H1 (cell line): ENCODE data around the gene TBX21. TPM values are rescaled to one million over a fixed set of nuclear protein-coding genes. Genes with fewer than 3 reads are reported as not detected.

Experiments used
- CTCF ChIA-PET: fragments of 300-600 bp; sonication (Branson Sonifier 250); formaldehyde crosslinking; loops from one replicate; lab custom pipeline; 2021; ENCODE audit not compliant: partially characterized antibody; lab: Charles Lee
- POLR2A ChIA-PET: fragments of 300-600 bp; sonication (Branson Sonifier 250); formaldehyde crosslinking; loops from one replicate; lab custom pipeline; 2021; ENCODE audit warnings: inconsistent platforms; ENCODE audit not compliant: partially characterized antibody; lab: Charles Lee
- DNase-seq, 2 experiments: peaks; one replicate each; pipeline versions ENCODE4 v3.0.0 to v3.0.0-alpha.2; 2010 to 2022; ENCODE audit warnings: low spot score in 2 of 2, low read depth in 1 of 2, mixed read lengths in 1 of 2
- FAIRE-seq: peaks from 2 replicates; lab custom pipeline; 2011; peaks lifted over from hg19 to GRCh38; lab: Jason Lieb, UNC
- H2AFZ ChIP-seq: 2 replicates; pipeline ENCODE4 v1.8.1; 2012; ENCODE audit warnings: low read length, inconsistent platforms
- H2AK5ac ChIP-seq: 2 replicates; pipeline ENCODE4 v1.6.1; 2013; ENCODE audit warnings: low read depth, low read length
- H2BK120ac ChIP-seq: replicated peaks from 2 replicates; pipeline ENCODE3; 2013; ENCODE audit warnings: low read depth, low read length, inconsistent platforms
- H2BK12ac ChIP-seq: 2 replicates; pipeline ENCODE4 v1.6.1; 2013; ENCODE audit warnings: low read depth, low read length
- H2BK15ac ChIP-seq: 2 replicates; pipeline ENCODE4 v1.6.1; 2013; ENCODE audit warnings: low read length
- H2BK20ac ChIP-seq: 2 replicates; pipeline ENCODE4 v1.6.1; 2013; ENCODE audit warnings: low read length
- H2BK5ac ChIP-seq: 2 replicates; pipeline ENCODE4 v1.6.1; 2013; ENCODE audit warnings: low read depth, low read length
- H3K14ac ChIP-seq: 2 replicates; pipeline ENCODE4 v1.6.1; 2013; ENCODE audit warnings: inconsistent platforms; ENCODE audit not compliant: insufficient read length
- H3K18ac ChIP-seq: 2 replicates; pipeline ENCODE4 v1.6.1; 2013; ENCODE audit warnings: low read length; ENCODE audit errors: extremely low read depth
- H3K23ac ChIP-seq: 2 replicates; pipeline ENCODE4 v1.6.1; 2013; ENCODE audit warnings: inconsistent platforms; ENCODE audit not compliant: insufficient read length
- H3K23me2 ChIP-seq: 2 replicates; pipeline ENCODE4 v1.6.1; 2013; ENCODE audit warnings: low read depth, low read length
- H3K27ac ChIP-seq: 2 replicates; pipeline ENCODE4 v1.6.1; 2011; ENCODE audit warnings: low read depth, low read length, inconsistent platforms
- H3K27me3 ChIP-seq, 4 experiments: replicated peaks in 1 of 4; 1 replicate in 1 of 4; 2 replicates in 3 of 4; pipeline versions ENCODE4 v1.6.1 to v1.8.1; 2011 to 2013; ENCODE audit warnings: low read length in 3 of 4, mild to moderate bottlenecking in 3 of 4, inconsistent platforms in 2 of 4, mixed read lengths in 2 of 4, moderate library complexity in 1 of 4; ENCODE audit not compliant: control insufficient read depth in 3 of 4, insufficient read depth in 3 of 4; ENCODE audit errors: extremely low read depth in 1 of 4
- H3K36me3 ChIP-seq, 4 experiments: 2 replicates each; pipeline versions ENCODE4 v1.6.1 to v1.8.1; 2011 to 2013; ENCODE audit warnings: mild to moderate bottlenecking in 4 of 4, low read length in 3 of 4, moderate library complexity in 2 of 4, control low read depth in 1 of 4, inconsistent platforms in 1 of 4; ENCODE audit not compliant: insufficient read depth in 4 of 4, control insufficient read depth in 2 of 4
- H3K4ac ChIP-seq: replicated peaks from 2 replicates; pipeline ENCODE3; 2013; ENCODE audit warnings: low read length, low read depth, mixed read lengths, inconsistent platforms; ENCODE audit not compliant: insufficient read length
- H3K4me1 ChIP-seq, 4 experiments: replicated peaks in 1 of 4; 1 replicate in 1 of 4; 2 replicates in 3 of 4; pipeline versions ENCODE4 v1.6.1 to v1.8.1; 2011 to 2013; ENCODE audit warnings: low read length in 3 of 4, inconsistent platforms in 2 of 4, mixed read lengths in 1 of 4; ENCODE audit not compliant: insufficient read depth in 4 of 4, control insufficient read depth in 3 of 4
- H3K4me2 ChIP-seq, 2 experiments: 2 replicates each; pipeline versions ENCODE4 v1.6.1 to v1.8.1; 2011 to 2013; ENCODE audit warnings: low read depth in 2 of 2, low read length in 2 of 2, control low read depth in 1 of 2, inconsistent platforms in 1 of 2, mild to moderate bottlenecking in 1 of 2; ENCODE audit not compliant: insufficient read depth in 1 of 2
- H3K4me3 ChIP-seq, 4 experiments: fragments of 200-600, 300-600 bp in 1 of 4; sonication (generic), shearing (Covaris generic), sonication (Bioruptor Twin) in 1 of 4; 2 replicates each; pipeline versions ENCODE4 v1.5.1 to v1.8.1; 2011 to 2016; ENCODE audit warnings: low read length in 4 of 4, low read depth in 3 of 4, control low read depth in 2 of 4, inconsistent platforms in 2 of 4, mild to moderate bottlenecking in 2 of 4, mixed read lengths in 1 of 4, moderate library complexity in 1 of 4; ENCODE audit not compliant: insufficient read depth in 2 of 4; ENCODE audit errors: extremely low read depth in 1 of 4
- H3K56ac ChIP-seq: replicated peaks from 2 replicates; pipeline ENCODE3; 2013; ENCODE audit warnings: low read depth, mild to moderate bottlenecking, mixed read lengths, low read length, inconsistent platforms; ENCODE audit not compliant: insufficient read length
- H3K79me1 ChIP-seq: 2 replicates; pipeline ENCODE4 v1.6.1; 2013; ENCODE audit warnings: low read depth, low read length, control low read depth
- H3K79me2 ChIP-seq, 2 experiments: 2 replicates each; pipeline versions ENCODE4 v1.6.1 to v1.8.1; 2012 to 2013; ENCODE audit warnings: low read length in 2 of 2, mild to moderate bottlenecking in 2 of 2, inconsistent platforms in 1 of 2; ENCODE audit not compliant: insufficient read depth in 2 of 2, control insufficient read depth in 1 of 2
- H3K9ac ChIP-seq, 4 experiments: replicated peaks in 1 of 4; 1 replicate in 1 of 4; 2 replicates in 3 of 4; pipeline versions ENCODE4 v1.6.1 to v1.8.1; 2011 to 2013; ENCODE audit warnings: low read depth in 3 of 4, low read length in 3 of 4, control low read depth in 2 of 4, mild to moderate bottlenecking in 2 of 4, moderate library complexity in 2 of 4, inconsistent platforms in 1 of 4; ENCODE audit errors: extremely low read depth in 1 of 4
- H3K9me3 ChIP-seq, 2 experiments: 2 replicates each; pipeline versions ENCODE4 v1.6.1 to v1.8.1; 2012 to 2013; ENCODE audit warnings: mild to moderate bottlenecking in 2 of 2, moderate library complexity in 2 of 2, control low read depth in 1 of 2, inconsistent platforms in 1 of 2, low read depth in 1 of 2, low read length in 1 of 2, mixed read lengths in 1 of 2; ENCODE audit not compliant: insufficient read depth in 2 of 2
- H4K20me1 ChIP-seq, 2 experiments: replicated peaks in 1 of 2; 2 replicates each; pipeline versions ENCODE3 to v1.8.1; 2011 to 2013; ENCODE audit warnings: inconsistent platforms in 2 of 2, low read length in 2 of 2, mild to moderate bottlenecking in 1 of 2; ENCODE audit not compliant: insufficient read depth in 2 of 2, control insufficient read depth in 1 of 2
- H4K5ac ChIP-seq: 2 replicates; pipeline ENCODE4 v1.6.1; 2013; ENCODE audit warnings: low read length, low read depth, mixed read lengths, inconsistent platforms; ENCODE audit not compliant: insufficient read length
- H4K8ac ChIP-seq: 2 replicates; pipeline ENCODE4 v1.8.0; 2013; ENCODE audit warnings: mild to moderate bottlenecking, moderate library complexity, low read length, inconsistent platforms; ENCODE audit not compliant: insufficient read depth; ENCODE audit errors: extremely low read depth
- H4K91ac ChIP-seq: replicated peaks from 2 replicates; pipeline ENCODE3; 2013; ENCODE audit warnings: low read length, mixed read lengths, inconsistent platforms; ENCODE audit not compliant: insufficient read length
- MAX ChIP-seq: IDR thresholded peaks from 2 replicates; pipeline ENCODE4 v1.6.1; 2012; ENCODE audit warnings: inconsistent platforms
- TEAD4 ChIP-seq: IDR thresholded peaks from 2 replicates; pipeline ENCODE4 v1.6.1; 2012; ENCODE audit warnings: low read depth, low read length, inconsistent platforms, mixed read lengths
- WGBS, 2 experiments: shearing (Covaris generic) in 1 of 2; methylation state at CpG; one replicate each; pipeline versions ENCODE4 v1.1.6 to v1.1.7; 2013 to 2015; ENCODE audit warnings: low lambda C conversion rate in 2 of 2, mixed read lengths in 2 of 2, inconsistent platforms in 1 of 2, low coverage in 1 of 2, missing lambda C conversion rate in 1 of 2; ENCODE audit not compliant: insufficient replicate concordance in 2 of 2, insufficient coverage in 1 of 2, insufficient read length in 1 of 2; ENCODE audit errors: extremely low coverage in 1 of 2, missing lambda C conversion rate in 1 of 2; 5-methylcytosine and 5-hydroxymethylcytosine counted together
- polyA plus RNA-seq, 7 experiments: library from polyadenylated mRNA; depleted of rRNA in 3 of 7; stranded (reverse) in 5 of 7; unstranded in 2 of 7; fragments of >200 nt in 5 of 7; fragments of 200-250 nt in 2 of 7; gene quantifications; 1 replicate in 5 of 7; 2 replicates in 1 of 7; 4 replicates in 1 of 7; pipeline versions ENCODE4 v1.2.1 to v1.2.3, GENCODE V29; 2011 to 2013; ENCODE audit warnings: missing spikeins in 2 of 7, mixed read lengths in 2 of 7
- total RNA-seq: library from RNA; stranded (reverse); fragmentation: NEBNext Ultra II Directional; extraction: Animal tissue kit (Norgen Biotek cat#: 25700); gene quantifications from 2 replicates; pipeline ENCODE4 v1.2.1, GENCODE V29; 2021

The TBX21 gene
- total and polyA plus RNA-seq, 2 of the 8 experiments (the other 6 are each of a cell fraction or from before 2014, with no cell fraction given): not detected

GRCh38 chr17:47699536-47699840 is 33.5 kb upstream of the TBX21 start:
- H3K79me1 ChIP-seq: no peaks in the 10 kb centered on the region; the same call in 1 of the 2 replicates
- no peaks in the 10 kb centered on the region for H3K9me3 ChIP-seq
- DNase-seq (no peak), FAIRE-seq (no peak)
- no peak overlapping the region for H4K5ac ChIP-seq
- H2BK20ac ChIP-seq: no peak overlapping the region
- 93% methylated on average over 4 of the region's 4 CpGs; no CpG with 5 or more reads in 1 of the 2 experiments for WGBS, 2 experiments
- H2BK5ac ChIP-seq: no peak overlapping the region
- no peaks in the 10 kb centered on the region; a peak in 1 of 7 replicates for H3K27me3 ChIP-seq
- no peak overlapping the region; the same call in 1 of the 2 replicates for H4K8ac ChIP-seq
- peaks cover 0 to 9% (median 7%) of the 10 kb centered on the region in 4 experiments; a peak in 6 of 7 replicates for H3K4me1 ChIP-seq
- no peak overlapping the region for H3K56ac ChIP-seq
- H2BK15ac ChIP-seq: no peak overlapping the region
- ChIA-PET POLR2A (interaction anchor here (0.7 to 41.8 kb wide), 4 partner anchors 9 to 196 kb away, joined by 3 to 1575 read pairs (median 4); partner anchors contain the start of gene KPNB1), CTCF (interaction anchor here (0.6 to 19.8 kb wide), 17 partner anchors 9 to 1475 kb away, joined by 3 to 441 read pairs (median 5); partner anchors contain the start of genes KPNB1 and TBX21)
- TF ChIP-seq TEAD4 (no peak), MAX (no peak)
- H3K4me3 ChIP-seq: no peak overlapping the region
- peaks cover 10% of the 10 kb centered on the region for H3K23me2 ChIP-seq
- H2BK120ac ChIP-seq: no peak overlapping the region
- H4K20me1 ChIP-seq: peaks cover 0 to 3% of the 10 kb centered on the region in 2 experiments
- H3K14ac ChIP-seq: no peak overlapping the region
- H3K27ac ChIP-seq: no peak overlapping the region
- no peak overlapping the region for H2AFZ ChIP-seq
- no peak overlapping the region for H3K9ac ChIP-seq
- no peak overlapping the region for H4K91ac ChIP-seq
- no peak overlapping the region for H3K18ac ChIP-seq
- H3K23ac ChIP-seq: no peak overlapping the region
- no peak overlapping the region for H3K4ac ChIP-seq
- H2AK5ac ChIP-seq: no peak overlapping the region
- H2BK12ac ChIP-seq: no peak overlapping the region
- no peaks in the 10 kb centered on the region; a peak in 1 of 4 replicates for H3K79me2 ChIP-seq
- no peak overlapping the region for H3K4me2 ChIP-seq
- H3K36me3 ChIP-seq: peaks cover 0 to 3% (median 0%) of the 10 kb centered on the region in 4 experiments; a peak in 1 of 8 replicates
